C4-2B (cell line): ENCODE results near the gene TNFSF8.

Experiments
- ZFX ChIP-seq: fragments of 450-650 bp; IDR thresholded peaks from 2 replicates; pipeline ENCODE4 v1.6.1; 2017
- TF ChIP-seq, protein P1 (sequence below): fragments of 450-650 bp; conservative IDR thresholded peaks from 2 replicates; pipeline ENCODE4 v1.5.1; 2017; ENCODE audit warnings: mild to moderate bottlenecking

DNA sequence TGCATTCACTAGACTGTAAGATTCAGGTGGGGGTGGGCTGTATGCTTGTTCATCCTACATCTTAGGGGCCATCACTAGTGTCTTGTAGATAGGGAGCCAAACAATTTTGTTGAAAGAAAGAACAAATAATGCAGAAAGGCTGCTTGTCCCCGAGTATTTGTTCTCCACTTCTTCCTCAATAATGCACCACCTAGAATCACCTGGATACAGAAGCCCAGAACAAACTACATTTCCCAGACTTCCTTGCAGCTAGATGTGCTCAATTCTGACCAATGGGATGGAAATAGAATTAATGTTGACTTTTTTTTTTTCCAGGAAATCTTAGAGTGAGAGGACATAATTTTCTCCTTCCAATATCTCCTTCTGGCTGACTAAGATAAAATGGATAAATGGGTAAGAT is 38.9 kb upstream of the TNFSF8 start:
- TF ChIP-seq, protein P1, sequence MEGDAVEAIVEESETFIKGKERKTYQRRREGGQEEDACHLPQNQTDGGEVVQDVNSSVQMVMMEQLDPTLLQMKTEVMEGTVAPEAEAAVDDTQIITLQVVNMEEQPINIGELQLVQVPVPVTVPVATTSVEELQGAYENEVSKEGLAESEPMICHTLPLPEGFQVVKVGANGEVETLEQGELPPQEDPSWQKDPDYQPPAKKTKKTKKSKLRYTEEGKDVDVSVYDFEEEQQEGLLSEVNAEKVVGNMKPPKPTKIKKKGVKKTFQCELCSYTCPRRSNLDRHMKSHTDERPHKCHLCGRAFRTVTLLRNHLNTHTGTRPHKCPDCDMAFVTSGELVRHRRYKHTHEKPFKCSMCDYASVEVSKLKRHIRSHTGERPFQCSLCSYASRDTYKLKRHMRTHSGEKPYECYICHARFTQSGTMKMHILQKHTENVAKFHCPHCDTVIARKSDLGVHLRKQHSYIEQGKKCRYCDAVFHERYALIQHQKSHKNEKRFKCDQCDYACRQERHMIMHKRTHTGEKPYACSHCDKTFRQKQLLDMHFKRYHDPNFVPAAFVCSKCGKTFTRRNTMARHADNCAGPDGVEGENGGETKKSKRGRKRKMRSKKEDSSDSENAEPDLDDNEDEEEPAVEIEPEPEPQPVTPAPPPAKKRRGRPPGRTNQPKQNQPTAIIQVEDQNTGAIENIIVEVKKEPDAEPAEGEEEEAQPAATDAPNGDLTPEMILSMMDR: no peak
- TF ChIP-seq ZFX: no peak
